HepG2 (cell line): ENCODE data around the gene GRID1. TPM values are rescaled to one million over a fixed set of nuclear protein-coding genes. Genes with fewer than 3 reads are reported as not detected.

Experiments used
- ATAC-seq: fragments of 200-7000 bp; cut with Tn5 transposase; 3 replicates; pipeline ENCODE4 v1.9.1; 2020; ENCODE audit warnings: mild to moderate bottlenecking, moderate library complexity
- BruUV-seq: library from RNA; stranded (reverse); fragments of 400-500 nt; replicated peaks from 2 replicates; lab custom pipeline; 2021; lab: Mats Ljungman, UMichigan
- CTCF ChIA-PET: fragments of 300-600 bp; formaldehyde crosslinking; extraction: SDS; loops from one replicate; lab custom pipeline; 2021; ENCODE audit warnings: low total read pairs, inconsistent platforms, low intra/inter-chr PET ratio; lab: Yijun Ruan, JAX
- POLR2A ChIA-PET: fragments of 350-600 bp; sonication (Branson Sonifier 250); formaldehyde crosslinking; loops from one replicate; lab custom pipeline; 2020; ENCODE audit warnings: antibody characterized with exemption, inconsistent platforms; lab: Yijun Ruan, JAX
- DNase-seq: peaks from one replicate; pipeline ENCODE4 v3.0.0-alpha.2; 2015; ENCODE audit warnings: low spot score
- FAIRE-seq: peaks from 3 replicates; lab custom pipeline; 2011; peaks lifted over from hg19 to GRCh38; lab: Jason Lieb, UNC
- H2AFZ ChIP-seq: one replicate; pipeline ENCODE4 v1.6.1; 2011; ENCODE audit warnings: low read length, inconsistent platforms
- H3K27ac ChIP-seq: fragments of 300-600 bp; 3 replicates; pipeline ENCODE4 v1.8.0; 2011; ENCODE audit warnings: mixed run types, mild to moderate bottlenecking, mixed read lengths, low read length, inconsistent platforms; ENCODE audit not compliant: insufficient read depth; ENCODE audit errors: extremely low read length
- H3K27me3 ChIP-seq, 2 experiments: fragments of 200-600 bp in 1 of 2; 2 replicates in 1 of 2; 3 replicates in 1 of 2; pipeline versions ENCODE4 v1.6.0 to v1.8.0; 2011; ENCODE audit warnings: low read length in 2 of 2, mild to moderate bottlenecking in 2 of 2, moderate library complexity in 2 of 2, inconsistent platforms in 1 of 2; ENCODE audit not compliant: insufficient read depth in 2 of 2, control insufficient read depth in 1 of 2
- H3K36me3 ChIP-seq, 2 experiments: fragments of 200-600 bp in 1 of 2; replicated peaks in 1 of 2; 2 replicates in 1 of 2; 3 replicates in 1 of 2; pipeline versions ENCODE4 v1.5.1 to v1.8.0; 2011; ENCODE audit warnings: low read length in 2 of 2, inconsistent platforms in 1 of 2; ENCODE audit not compliant: insufficient read depth in 2 of 2, control insufficient read depth in 1 of 2
- H3K4me1 ChIP-seq: 2 replicates; pipeline ENCODE4 v1.5.1; 2012; ENCODE audit warnings: low read length, inconsistent platforms; ENCODE audit not compliant: insufficient read depth
- H3K4me2 ChIP-seq: 2 replicates; pipeline ENCODE4 v1.6.0; 2011; ENCODE audit warnings: low read depth, low read length, inconsistent platforms
- H3K4me3 ChIP-seq, 3 experiments: fragments of 200-600 bp in 1 of 3; sonication (generic), shearing (Covaris generic) in 1 of 3; replicated peaks in 1 of 3; 2 replicates each; pipeline ENCODE4 v1.5.1; 2011 to 2016; ENCODE audit warnings: low read length in 3 of 3, inconsistent platforms in 2 of 3, low read depth in 2 of 3, mild to moderate bottlenecking in 2 of 3, control low read depth in 1 of 3, mixed read lengths in 1 of 3; ENCODE audit not compliant: insufficient read depth in 1 of 3
- H3K79me2 ChIP-seq: one replicate; pipeline ENCODE4 v1.6.1; 2011; ENCODE audit warnings: low read length, inconsistent platforms; ENCODE audit not compliant: insufficient read depth
- H3K9ac ChIP-seq: 2 replicates; pipeline ENCODE4 v1.6.0; 2011; ENCODE audit warnings: mild to moderate bottlenecking, low read depth, low read length, inconsistent platforms; ENCODE audit not compliant: insufficient read depth
- H3K9me3 ChIP-seq: 2 replicates; pipeline ENCODE4 v1.5.1; 2012; ENCODE audit warnings: mild to moderate bottlenecking, low read length
- H4K20me1 ChIP-seq: 2 replicates; pipeline ENCODE4 v1.6.0; 2011; ENCODE audit warnings: inconsistent platforms, mild to moderate bottlenecking, low read length, moderate library complexity; ENCODE audit not compliant: insufficient read depth
- HNRNPLL ChIP-seq: fragments of 200-400 bp; formaldehyde crosslinking; IDR thresholded peaks from 2 replicates; pipeline ENCODE4 v1.6.1; 2017; ENCODE audit warnings: mild to moderate bottlenecking, low read depth, low read length; ENCODE audit not compliant: poor library complexity, severe bottlenecking
- PAF1 ChIP-seq: IDR thresholded peaks from 2 replicates; pipeline ENCODE4 v1.6.1; 2016; ENCODE audit warnings: missing genetic modification reagents, missing compliant biosample characterization
- POLR2AphosphoS5 ChIP-seq: IDR thresholded peaks from 2 replicates; pipeline ENCODE4 v1.6.1; 2012; ENCODE audit warnings: low read depth, low read length
- RARG ChIP-seq: sonication (generic); formaldehyde crosslinking; IDR thresholded peaks from 2 replicates; pipeline ENCODE4 v1.4.0; 2020; ENCODE audit warnings: low read depth, mild to moderate bottlenecking, missing genetic modification reagents
- USF2 ChIP-seq, 2 experiments: sonication (generic) in 1 of 2; formaldehyde crosslinking in 1 of 2; IDR thresholded peaks; 2 replicates each; pipeline versions ENCODE4 v1.5.1 to v1.6.1; 2011 to 2020; ENCODE audit warnings: borderline replicate concordance in 1 of 2, low read depth in 1 of 2, low read length in 1 of 2, mild to moderate bottlenecking in 1 of 2, missing genetic modification reagents in 1 of 2, moderate library complexity in 1 of 2
- WGBS: methylation state at CpG from one replicate; pipeline ENCODE4 v1.1.6; 2017; ENCODE audit warnings: low lambda C conversion rate; 5-methylcytosine and 5-hydroxymethylcytosine counted together
- in situ Hi-C: cut with HindIII; loops from 2 replicates; pipeline ENCODE4 v1.10.0; 2017; ENCODE audit warnings: low pct_unique_long_range_greater_than_20kb; ENCODE audit not compliant: extremely low pct_ligation_motif_present
- intact Hi-C: fragments of 100-400 bp; cut with micrococcal nuclease; formaldehyde crosslinking; loops from one replicate; pipeline ENCODE4 v1.10.0; 2022; ENCODE audit not compliant: unreplicated experiment
- polyA plus RNA-seq, 8 experiments: library from polyadenylated mRNA; depleted of rRNA in 3 of 8; stranded (reverse) in 7 of 8; unstranded in 1 of 8; fragments of >200 nt; fragmentation: Illumina TruSeq in 4 of 8; extraction: Trizol in 4 of 8; gene quantifications; 2 replicates each; pipeline versions ENCODE4 v1.2.1 to v1.2.3, GENCODE V29; 2011 to 2016; ENCODE audit warnings: low read depth in 4 of 8, missing spikeins in 1 of 8, mixed read lengths in 1 of 8; ENCODE audit not compliant: insufficient read depth in 1 of 8
- total RNA-seq, 5 experiments: library from RNA; depleted of rRNA; stranded (reverse); fragments of >200 nt; fragmentation: Illumina TruSeq; extraction: Trizol; gene quantifications; 2 replicates each; pipeline ENCODE4 v1.2.3, GENCODE V29; 2016; ENCODE audit warnings: low read depth in 1 of 5

Gene GRID1
- total and polyA plus RNA-seq, 2 of the 13 experiments (the other 11 are each of a cell fraction or from before 2014, with no cell fraction given), result 0.05 TPM; not detected in 1

- no peak for TF ChIP-seq USF2 (IDR thresholded peaks at IDR 0.05; ENCODE audit: low read depth, low read length)
- no peak for TF ChIP-seq USF2 (CRISPR knock-in tag; IDR thresholded peaks at IDR 0.05; ENCODE audit: borderline replicate concordance)
- TF ChIP-seq PAF1, result no peak
- TF ChIP-seq, all 625 proteins: peak for 0
Observed at GRCh38 chr10:86299562-86299961, 67.0 kb downstream of the GRID1 start (continued).

GRCh38 chr10:86298501-86299001 is 68.0 kb downstream of the GRID1 start:
- Histone ChIP-seq H3K4me2 (no peak overlapping the region), H3K27ac (no peak overlapping the region), H3K4me1 (no peaks in the 10 kb centered on the region), H3K36me3 (no peaks in the 10 kb centered on the region), H3K4me3 (no peak overlapping the region), H2AFZ (no peak overlapping the region), H3K9me3 (no peaks in the 10 kb centered on the region), H3K79me2 (no peaks in the 10 kb centered on the region), H3K9ac (no peak overlapping the region), H3K27me3 (peaks cover 0 to 14% of the 10 kb centered on the region in 2 experiments; a peak in 3 of 5 replicates), H4K20me1 (no peaks in the 10 kb centered on the region)
- ChIA-PET POLR2A (no interaction called here), CTCF (no interaction called here)
- DNase-seq, result no peak
- intact Hi-C loops, result no loop called here
- FAIRE-seq, result no peak
- in situ Hi-C loops, result no loop called here
- no peak for TF ChIP-seq HNRNPLL
- no peak for TF ChIP-seq RARG (CRISPR knock-in tag)
- no peak for TF ChIP-seq POLR2AphosphoS5
- 0% methylated on average over 8 of the region's 9 CpGs for WGBS
- no peak for ATAC-seq
- BruUV-seq, result no TSS peak
